Activated CD4-positive, alpha-beta T cell treated with anti-CD3 and anti-CD28 coated beads, Interleukin-2, amount 50 U/mL, for 16 hours (primary cell): ENCODE data around the gene AGT.
A peak's percentile ranks its signal among the peaks of the same experiment; 100 is the strongest.

Experiments
- DNase-seq: peaks from one replicate; pipeline ENCODE4 v3.0.0-alpha.2; 2020

The AGT gene

GRCh38 chr1:230713915-230714764 is at the start of gene AGT:
AGT (minus strand) TSS chr1:230714122; CDS start chr1:230710823, 3,299 bp downstream.
- DNase-seq = no peak

- no peak for DNase-seq
These were observed 47.7 kb upstream of the AGT start for GRCh38 chr1:230761443-230762167.

GRCh38 chr1:230760360-230760827 is 46.5 kb upstream of the AGT start:
- no peak for DNase-seq

- no peak for DNase-seq
These were observed 45.6 kb upstream of the AGT start for GRCh38 chr1:230759369-230760065.

GRCh38 chr1:230758709-230759368 is 44.9 kb upstream of the AGT start:
- DNase-seq = no peak

GRCh38 chr1:230757856-230758708 is 44.2 kb upstream of the AGT start:
- no peak for DNase-seq

GRCh38 chr1:230754796-230755195 is 40.9 kb upstream of the AGT start:
- DNase-seq = no peak

GRCh38 chr1:230753586-230754251 is 39.8 kb upstream of the AGT start:
- DNase-seq = peak; percentile 30

- no peak for DNase-seq
These were observed 39.3 kb upstream of the AGT start for GRCh38 chr1:230753191-230753585.

GRCh38 chr1:230752407-230752806 is 38.5 kb upstream of the AGT start:
- DNase-seq = no peak

GRCh38 chr1:230750986-230751625 is 37.2 kb upstream of the AGT start:
- no peak for DNase-seq

GRCh38 chr1:230750576-230750975 is 36.7 kb upstream of the AGT start:
- DNase-seq = no peak

- DNase-seq = no peak
These were observed 35.7 kb upstream of the AGT start for GRCh38 chr1:230749635-230750034.

- no peak for DNase-seq
These were observed 35.2 kb upstream of the AGT start for GRCh38 chr1:230749150-230749549.

GRCh38 chr1:230747890-230748800 is 34.2 kb upstream of the AGT start:
- no peak for DNase-seq

- no peak for DNase-seq
These were observed 33.3 kb upstream of the AGT start, which contains the start of gene CAPN9 for GRCh38 chr1:230747127-230747730. CAPN9 (plus strand) TSS chr1:230747388; CDS start chr1:230747497, 109 bp downstream.

GRCh38 chr1:230746617-230747016 is 32.7 kb upstream of the AGT start:
- no peak for DNase-seq

GRCh38 chr1:230745071-230745470 is 31.1 kb upstream of the AGT start:
- DNase-seq = no peak

- no peak for DNase-seq
These were observed 30.5 kb upstream of the AGT start for GRCh38 chr1:230744382-230744781.
